Right lobe of liver (tissue), 6 donors: ENCODE measurements around the gene ZCCHC14. TPM values are rescaled to one million over a fixed set of nuclear protein-coding genes. Genes with fewer than 3 reads are reported as not detected.

Source experiments
- ATAC-seq, 4 donors: fragments of 200-7000 bp; cut with Tn5 transposase; one replicate each; pipeline ENCODE4 v1.9.1; 2020; ENCODE audit warnings: mild to moderate bottlenecking in 4 of 4, moderate library complexity in 4 of 4
- DNase-seq, 3 donors: peaks; one replicate each; pipeline ENCODE4 v3.0.0-alpha.2; 2020
- H3K27ac ChIP-seq, 3 donors: fragments of 200-600 bp; one replicate each; pipeline ENCODE4 v1.8.0; 2022
- H3K27me3 ChIP-seq, 2 donors: fragments of 200-600 bp; one replicate each; pipeline ENCODE4 v1.8.0; 2022
- H3K36me3 ChIP-seq, 4 donors: fragments of 200-600 bp; sonication (generic) in 1 of 4; one replicate each; pipeline versions ENCODE4 v1.5.1 to v1.8.0; 2017 to 2022; ENCODE audit warnings: control low read depth in 1 of 4
- H3K4me1 ChIP-seq, 4 donors: fragments of 200-600 bp; sonication (generic) in 1 of 4; one replicate each; pipeline versions ENCODE4 v1.5.1 to v1.8.0; 2017 to 2022; ENCODE audit warnings: control low read depth in 1 of 4
- H3K4me3 ChIP-seq, 3 donors: fragments of 200-600 bp; one replicate each; pipeline ENCODE4 v1.8.0; 2022
- H3K9me3 ChIP-seq, 4 donors: fragments of 200-600 bp; sonication (generic) in 1 of 4; one replicate each; pipeline versions ENCODE4 v1.5.1 to v1.8.0; 2017 to 2022; ENCODE audit warnings: control low read depth in 1 of 4
- POLR2A ChIP-seq: fragments of 450-650 bp; IDR thresholded peaks from one replicate; pipeline ENCODE4 v1.6.1; 2017; ENCODE audit warnings: antibody characterized with exemption, mild to moderate bottlenecking
- WGBS: methylation state at CpG from one replicate; pipeline ENCODE4 v1.1.6; 2018; ENCODE audit warnings: low coverage, low lambda C conversion rate; ENCODE audit not compliant: insufficient coverage; ENCODE audit errors: missing lambda C conversion rate; 5-methylcytosine and 5-hydroxymethylcytosine counted together
- intact Hi-C, 2 donors: fragments of 100-400 bp; cut with DNase I; formaldehyde crosslinking; loops; one replicate each; pipeline versions ENCODE4 v1.11.2 to v1.14.1; 2022
- total RNA-seq, 6 experiments: library from RNA; depleted of rRNA in 2 of 6; stranded (reverse); fragments of >200 nt in 2 of 6; fragmentation: NEBNext Ultra II Directional in 3 of 6; extraction: Animal tissue kit (Norgen Biotek cat#: 25700) in 3 of 6; gene quantifications; one replicate each; pipeline versions ENCODE4 v1.1.0 to v1.2.4, GENCODE V29; 2016 to 2023
- TF ChIP-seq, protein P1 (sequence below), 4 donors: fragments of 200-600 bp in 3 of 4; fragments of 450-650 bp in 1 of 4; IDR thresholded peaks; one replicate each; pipeline versions ENCODE4 v1.5.1 to v1.8.0; 2016 to 2022; ENCODE audit warnings: antibody characterized with exemption in 4 of 4, mild to moderate bottlenecking in 2 of 4
- donor health status: DM: no; HTN: yes; CAD: no.
- donor health status: DM: no; HTN: no; CAD: no.
- donor health status: DM: no; HTN: no; CAD: no.
- donor health status: DM: no; HTN: yes; CAD: no.
- donor health status: DM: no; HTN: yes; CAD: no.

The ZCCHC14 gene
- total RNA-seq, 6 experiments from 2014 or later, result 12.6 to 26.5 (median 17.7) TPM

DNA sequence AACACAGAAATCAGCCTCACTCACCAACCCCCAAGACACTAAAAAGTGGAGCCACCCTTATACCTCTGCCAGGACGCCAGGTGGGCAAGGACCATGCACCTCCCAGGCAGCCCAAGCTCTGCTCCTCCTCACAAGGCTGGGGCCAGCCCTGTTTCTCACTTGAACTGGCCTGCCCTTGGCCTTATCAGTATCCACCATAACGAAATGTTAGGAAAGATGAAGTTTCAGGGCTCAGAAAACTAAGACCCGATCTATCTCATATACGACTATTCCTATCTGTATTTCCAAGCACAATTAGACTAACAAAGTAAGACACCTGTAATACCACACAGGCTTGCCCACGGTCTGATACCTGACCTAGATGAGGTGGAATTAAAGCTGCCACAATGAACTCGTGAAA lies 116.2 kb downstream of the ZCCHC14 start:
- 80% methylated on average over 6 of the region's 6 CpGs for WGBS
- H3K4me3 ChIP-seq, result no peak overlapping the region
- intact Hi-C loops, result loop anchor here (10.0 kb wide), 1 partner anchor 52 kb away; no protein-coding TSS in a partner anchor
- ATAC-seq (no peak), DNase-seq (peak in 1 of 3 donors; percentile 1)
- TF ChIP-seq, protein P1, sequence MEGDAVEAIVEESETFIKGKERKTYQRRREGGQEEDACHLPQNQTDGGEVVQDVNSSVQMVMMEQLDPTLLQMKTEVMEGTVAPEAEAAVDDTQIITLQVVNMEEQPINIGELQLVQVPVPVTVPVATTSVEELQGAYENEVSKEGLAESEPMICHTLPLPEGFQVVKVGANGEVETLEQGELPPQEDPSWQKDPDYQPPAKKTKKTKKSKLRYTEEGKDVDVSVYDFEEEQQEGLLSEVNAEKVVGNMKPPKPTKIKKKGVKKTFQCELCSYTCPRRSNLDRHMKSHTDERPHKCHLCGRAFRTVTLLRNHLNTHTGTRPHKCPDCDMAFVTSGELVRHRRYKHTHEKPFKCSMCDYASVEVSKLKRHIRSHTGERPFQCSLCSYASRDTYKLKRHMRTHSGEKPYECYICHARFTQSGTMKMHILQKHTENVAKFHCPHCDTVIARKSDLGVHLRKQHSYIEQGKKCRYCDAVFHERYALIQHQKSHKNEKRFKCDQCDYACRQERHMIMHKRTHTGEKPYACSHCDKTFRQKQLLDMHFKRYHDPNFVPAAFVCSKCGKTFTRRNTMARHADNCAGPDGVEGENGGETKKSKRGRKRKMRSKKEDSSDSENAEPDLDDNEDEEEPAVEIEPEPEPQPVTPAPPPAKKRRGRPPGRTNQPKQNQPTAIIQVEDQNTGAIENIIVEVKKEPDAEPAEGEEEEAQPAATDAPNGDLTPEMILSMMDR (IDR thresholded peaks at IDR 0.05), result no peak
- no peak for TF ChIP-seq POLR2A
- H3K36me3 ChIP-seq, result no peaks in the 10 kb centered on the region
- H3K27ac ChIP-seq, result peak overlapping the region in 1 of 3 donors; percentile 66
- H3K9me3 ChIP-seq, result no peaks in the 10 kb centered on the region
- H3K27me3 ChIP-seq, result no peaks in the 10 kb centered on the region
- peaks cover 0 to 51% (median 17%) of the 10 kb centered on the region in 4 donors for H3K4me1 ChIP-seq

DNA sequence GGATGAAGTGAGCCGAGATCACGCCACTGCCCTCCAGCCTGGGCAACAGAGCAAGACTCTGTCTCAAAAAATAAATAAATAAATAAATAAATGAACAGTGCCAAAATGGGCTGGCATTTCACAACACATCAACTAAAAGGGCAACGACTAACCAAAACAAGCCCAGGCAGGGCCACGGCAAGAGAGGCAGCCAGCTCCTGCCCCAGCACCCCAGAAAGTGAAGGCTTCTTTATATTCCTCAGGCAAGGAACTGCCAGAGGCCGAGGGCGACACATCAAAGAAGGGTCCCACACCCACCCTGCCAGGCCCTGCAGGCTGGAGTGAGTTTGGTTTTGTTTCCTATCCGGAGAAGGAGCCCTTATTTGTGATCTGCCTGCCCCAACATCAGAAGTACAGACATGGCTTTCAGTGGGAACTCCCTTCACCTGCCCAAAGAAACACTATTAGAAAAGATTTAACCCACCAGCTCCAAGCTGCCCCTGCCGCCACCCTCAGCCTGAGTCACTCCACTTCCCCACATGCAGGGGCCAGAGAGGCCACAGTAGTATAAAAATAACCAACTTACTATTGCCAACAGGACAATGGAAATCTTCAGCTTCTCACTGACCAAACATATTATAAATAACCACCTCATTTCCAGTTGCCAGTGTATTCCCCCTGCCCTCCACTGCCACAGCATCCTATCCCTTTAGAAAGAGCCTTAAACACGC lies 117.2 kb downstream of the ZCCHC14 start:
- no peak for TF ChIP-seq POLR2A
- TF ChIP-seq, protein P1 (IDR thresholded peaks at IDR 0.05), result no peak
- intact Hi-C loops, result loop anchor here (10.0 kb wide), 1 partner anchor 51 kb away; no protein-coding TSS in a partner anchor
- no peaks in the 10 kb centered on the region for H3K27me3 ChIP-seq
- WGBS, result 28% methylated on average over 6 of the region's 9 CpGs
- DNase-seq, result peak; percentile 30 to 62 (median 62)
- ATAC-seq, result peak; percentile 60 to 80 (median 77)
- H3K4me1 ChIP-seq, result peaks cover 0 to 42% (median 14%) of the 10 kb centered on the region in 4 donors
- no peaks in the 10 kb centered on the region for H3K36me3 ChIP-seq
- H3K4me3 ChIP-seq, result no peak overlapping the region
- H3K9me3 ChIP-seq, result no peaks in the 10 kb centered on the region
- peak overlapping the region in 2 of 3 donors; percentile 60 to 66 for H3K27ac ChIP-seq

DNA sequence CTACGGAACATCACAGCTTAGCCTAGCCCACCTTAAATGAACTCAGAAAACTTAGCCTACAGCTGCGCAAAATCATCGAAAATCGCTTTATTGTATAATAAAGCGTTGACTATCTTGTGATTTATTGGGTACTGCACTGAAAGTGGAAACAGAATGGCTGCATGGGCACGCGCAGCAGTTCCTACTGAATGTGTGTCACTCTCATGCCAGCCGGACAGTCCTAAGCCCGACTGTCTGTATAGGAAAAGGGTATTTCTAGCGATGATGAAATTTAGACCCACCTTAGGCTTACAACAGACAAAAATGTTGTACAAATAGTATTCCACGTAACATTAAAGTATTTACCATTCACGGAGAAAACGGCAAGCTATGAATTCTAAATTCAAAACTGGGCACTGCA lies 118.5 kb downstream of the ZCCHC14 start:
- Histone ChIP-seq H3K27me3 (no peaks in the 10 kb centered on the region), H3K4me3 (no peak overlapping the region), H3K27ac (no peak overlapping the region), H3K4me1 (peaks cover 0 to 29% (median 10%) of the 10 kb centered on the region in 4 donors), H3K36me3 (no peaks in the 10 kb centered on the region), H3K9me3 (no peaks in the 10 kb centered on the region)
- no peak for ATAC-seq
- TF ChIP-seq, protein P1 (IDR thresholded peaks at IDR 0.05), result no peak
- TF ChIP-seq POLR2A, result no peak
- WGBS, result 90% methylated on average over 11 of the region's 13 CpGs
- DNase-seq, result peak in 1 of 3 donors; percentile 11
- intact Hi-C loops, result loop anchor here (10.0 kb wide), 1 partner anchor 50 kb away; no protein-coding TSS in a partner anchor

DNA sequence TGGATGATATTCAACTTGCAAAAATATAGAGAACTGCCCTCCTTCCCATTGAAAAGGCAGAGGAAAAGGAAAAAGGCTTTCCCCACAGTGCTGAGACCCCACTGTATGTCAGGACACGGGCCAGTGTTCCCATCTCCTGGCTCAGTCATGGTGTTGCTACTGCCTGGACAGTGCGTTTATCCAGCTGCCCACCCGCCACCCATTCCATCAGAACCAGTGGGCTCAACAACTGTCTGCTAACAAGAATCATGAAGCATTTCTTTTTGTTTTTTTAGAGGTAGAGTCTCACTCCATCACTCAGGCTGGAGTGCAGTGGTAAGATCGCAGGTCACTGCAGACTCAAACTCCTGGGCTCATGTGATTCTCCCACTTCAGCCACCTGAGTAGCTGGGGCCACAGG lies 120.5 kb downstream of the ZCCHC14 start:
- peaks cover 0 to 16% (median 7%) of the 10 kb centered on the region in 4 donors for H3K4me1 ChIP-seq
- intact Hi-C loops, result loop anchor here (10.0 kb wide), 1 partner anchor 48 kb away; no protein-coding TSS in a partner anchor
- no peak overlapping the region for H3K27ac ChIP-seq

More for the DNA sequence above, 120.5 kb downstream of the ZCCHC14 start:
- no peaks in the 10 kb centered on the region for H3K36me3 ChIP-seq
- no peaks in the 10 kb centered on the region for H3K27me3 ChIP-seq
- TF ChIP-seq, protein P1 (IDR thresholded peaks at IDR 0.05), result no peak
- no peak for TF ChIP-seq POLR2A
- no peaks in the 10 kb centered on the region for H3K9me3 ChIP-seq
- 100% methylated on average over 1 of the region's 4 CpGs for WGBS
- ATAC-seq (no peak), DNase-seq (peak in 1 of 3 donors; percentile 11)
- H3K4me3 ChIP-seq, result no peak overlapping the region
